Stimulated activated CD4-positive, alpha-beta T cell treated with anti-CD3 and anti-CD28 coated beads, Interleukin-4, amount 100 ng/mL, for 24 hours (primary cell): ENCODE measurements around the gene CPEB4.

Source experiments
- DNase-seq: peaks from one replicate; pipeline ENCODE4 v3.0.0-alpha.2; 2020

Gene CPEB4

GRCh38 chr5:173887610-173888472, at the start of gene CPEB4:
Gene CPEB4 (plus strand): TSS chr5:173888349. CDS start chr5:173889734, 1,385 bp downstream.
- peak; percentile 98 for DNase-seq

- no peak for DNase-seq
These were observed 48.9 kb upstream of the CPEB4 start for GRCh38 chr5:173839117-173839713.

GRCh38 chr5:173840111-173840983, 47.8 kb upstream of the CPEB4 start:
- no peak for DNase-seq

- no peak for DNase-seq
These were observed 46.4 kb upstream of the CPEB4 start for GRCh38 chr5:173841710-173842109.

GRCh38 chr5:173843794-173844193, 44.4 kb upstream of the CPEB4 start:
- no peak for DNase-seq

GRCh38 chr5:173845321-173845720, 42.8 kb upstream of the CPEB4 start:
- DNase-seq: no peak

- no peak for DNase-seq
These were observed 41.1 kb upstream of the CPEB4 start for GRCh38 chr5:173846929-173847501.

GRCh38 chr5:173848986-173849596, 39.1 kb upstream of the CPEB4 start:
- no peak for DNase-seq

GRCh38 chr5:173849908-173850307, 38.2 kb upstream of the CPEB4 start:
- no peak for DNase-seq

GRCh38 chr5:173850659-173851058, 37.5 kb upstream of the CPEB4 start:
- no peak for DNase-seq

- DNase-seq: no peak
These were observed 36.4 kb upstream of the CPEB4 start for GRCh38 chr5:173851595-173852243.

- no peak for DNase-seq
These were observed 35.3 kb upstream of the CPEB4 start for GRCh38 chr5:173852790-173853359.

- DNase-seq: no peak
These were observed 34.6 kb upstream of the CPEB4 start for GRCh38 chr5:173853370-173854131.

- DNase-seq: no peak
These were observed 32.8 kb upstream of the CPEB4 start for GRCh38 chr5:173855162-173855994.

- DNase-seq: no peak
These were observed 32.0 kb upstream of the CPEB4 start for GRCh38 chr5:173855995-173856656.

GRCh38 chr5:173857234-173857633, 30.9 kb upstream of the CPEB4 start:
- no peak for DNase-seq

- DNase-seq: no peak
These were observed 30.0 kb upstream of the CPEB4 start for GRCh38 chr5:173858021-173858669.

GRCh38 chr5:173858670-173859407, 29.3 kb upstream of the CPEB4 start:
- no peak for DNase-seq
